Karpas-422 (cell line): ENCODE results near the gene FAM237A. TPM values are rescaled to one million over a fixed set of nuclear protein-coding genes. Genes with fewer than 3 reads are reported as not detected.

Experiments used
- DNase-seq: peaks from one replicate; pipeline ENCODE4 v3.0.0-alpha.2; 2015
- H2AFZ ChIP-seq: fragments of 200-600 bp; sonication (generic); 2 replicates; pipeline ENCODE4 v1.6.1; 2014; ENCODE audit warnings: antibody characterized with exemption, low read length, mixed read lengths
- H3K27ac ChIP-seq: fragments of 200-600 bp; sonication (generic); 2 replicates; pipeline ENCODE4 v1.5.1; 2014; ENCODE audit warnings: mild to moderate bottlenecking, low read length, moderate library complexity
- H3K27me3 ChIP-seq: fragments of 200-600 bp; sonication (generic); 2 replicates; pipeline ENCODE4 v1.6.1; 2014; ENCODE audit warnings: low read length, mixed read lengths
- H3K36me3 ChIP-seq: fragments of 200-600 bp; sonication (generic); 2 replicates; pipeline ENCODE4 v1.6.1; 2014; ENCODE audit warnings: low read length, mixed read lengths; ENCODE audit not compliant: insufficient read depth
- H3K4me1 ChIP-seq: fragments of 200-600 bp; sonication (generic); 2 replicates; pipeline ENCODE4 v1.6.1; 2014; ENCODE audit warnings: mild to moderate bottlenecking, low read length, mixed read lengths
- H3K4me2 ChIP-seq: fragments of 200-600 bp; sonication (generic); 2 replicates; pipeline ENCODE4 v1.6.1; 2014; ENCODE audit warnings: low read length, low read depth, mild to moderate bottlenecking; ENCODE audit not compliant: poor library complexity, severe bottlenecking
- H3K4me3 ChIP-seq: fragments of 200-600 bp; sonication (generic); 2 replicates; pipeline ENCODE4 v1.5.1; 2014; ENCODE audit warnings: mild to moderate bottlenecking, antibody characterized with exemption, low read length, mixed read lengths
- H3K79me2 ChIP-seq: fragments of 200-600 bp; sonication (generic); 2 replicates; pipeline ENCODE4 v1.6.1; 2014; ENCODE audit warnings: mild to moderate bottlenecking, low read length, mixed read lengths
- H3K9ac ChIP-seq: fragments of 200-600 bp; sonication (generic); 2 replicates; pipeline ENCODE4 v1.6.0; 2014; ENCODE audit warnings: low read length
- H3K9me2 ChIP-seq: fragments of 200-600 bp; sonication (generic), shearing (Covaris generic); replicated peaks from 2 replicates; pipeline ENCODE4 v1.6.0; 2014; ENCODE audit warnings: mild to moderate bottlenecking, low read length, moderate library complexity; ENCODE audit not compliant: insufficient read depth
- H3K9me3 ChIP-seq: fragments of 300-700, 200-600 bp; sonication (generic); 2 replicates; pipeline ENCODE4 v1.6.1; 2014; ENCODE audit warnings: low read length, mixed read lengths
- H4K20me1 ChIP-seq: fragments of 200-600 bp; sonication (generic); 2 replicates; pipeline ENCODE4 v1.6.1; 2014; ENCODE audit warnings: mild to moderate bottlenecking, antibody characterized with exemption, low read length, low read depth; ENCODE audit not compliant: insufficient read depth
- total RNA-seq: library from RNA; depleted of rRNA; stranded (reverse); fragments of >200 nt; shearing (Covaris generic); gene quantifications from 2 replicates; pipeline ENCODE4 v1.2.3, GENCODE V29; 2014; ENCODE audit warnings: low replicate concordance

Gene FAM237A
- total RNA-seq, 1 experiment from 2014 or later = not detected

DNA sequence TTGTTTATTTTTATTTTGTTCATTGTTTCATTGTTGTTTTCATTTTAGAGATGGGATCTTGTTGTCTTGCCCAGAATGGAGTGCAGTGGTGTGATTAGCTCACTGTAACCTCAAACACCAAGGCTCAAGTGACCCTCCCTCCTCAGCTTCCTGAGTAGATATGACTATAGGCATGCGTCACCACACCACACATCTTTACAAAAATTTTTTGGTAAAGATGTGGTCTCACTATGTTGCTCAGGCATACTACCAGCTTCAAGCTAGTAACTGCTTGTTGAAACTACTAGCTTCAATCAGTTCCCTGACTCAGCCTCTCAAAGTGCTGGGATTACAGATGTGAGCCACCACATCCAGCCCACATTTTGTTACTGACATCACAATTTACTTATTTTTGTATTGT is 14.8 kb downstream of the FAM237A start:
- H2AFZ ChIP-seq = no peak overlapping the region
- no peaks in the 10 kb centered on the region for H4K20me1 ChIP-seq
- H3K9me2 ChIP-seq = no peaks in the 10 kb centered on the region
- H3K9me3 ChIP-seq = no peaks in the 10 kb centered on the region
- no peak overlapping the region for H3K4me3 ChIP-seq
- no peaks in the 10 kb centered on the region for H3K79me2 ChIP-seq
- no peaks in the 10 kb centered on the region for H3K27me3 ChIP-seq
- H3K27ac ChIP-seq = no peak overlapping the region
- H3K4me2 ChIP-seq = no peak overlapping the region
- no peaks in the 10 kb centered on the region for H3K36me3 ChIP-seq
- no peak for DNase-seq
- no peak overlapping the region for H3K9ac ChIP-seq
- no peaks in the 10 kb centered on the region for H3K4me1 ChIP-seq

DNA sequence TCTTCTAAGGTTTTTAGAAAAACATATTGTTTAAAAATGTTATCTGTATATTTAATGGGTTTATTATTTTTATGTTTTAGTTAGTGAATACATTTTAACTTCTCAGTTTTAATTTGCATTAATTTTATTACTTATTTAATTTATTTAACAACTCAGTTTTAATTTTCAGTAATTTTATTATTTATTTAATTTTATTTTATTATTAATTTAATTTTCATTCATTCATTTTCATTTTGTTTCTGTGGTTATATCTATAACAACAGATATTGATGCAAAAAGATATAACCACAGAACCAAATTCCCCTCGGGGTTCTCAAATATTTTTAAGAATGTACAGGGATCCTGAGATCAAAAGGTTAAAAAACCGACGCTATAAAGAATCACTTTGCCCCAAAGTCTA is 23.0 kb downstream of the FAM237A start:
- Histone ChIP-seq H3K36me3 (no peaks in the 10 kb centered on the region), H3K79me2 (no peaks in the 10 kb centered on the region), H3K9ac (no peak overlapping the region), H3K4me2 (no peak overlapping the region), H3K4me3 (no peak overlapping the region), H3K27me3 (no peaks in the 10 kb centered on the region), H4K20me1 (no peaks in the 10 kb centered on the region), H2AFZ (no peak overlapping the region), H3K9me3 (no peaks in the 10 kb centered on the region), H3K4me1 (no peaks in the 10 kb centered on the region), H3K27ac (no peak overlapping the region), H3K9me2 (no peaks in the 10 kb centered on the region)
- DNase-seq = no peak

DNA sequence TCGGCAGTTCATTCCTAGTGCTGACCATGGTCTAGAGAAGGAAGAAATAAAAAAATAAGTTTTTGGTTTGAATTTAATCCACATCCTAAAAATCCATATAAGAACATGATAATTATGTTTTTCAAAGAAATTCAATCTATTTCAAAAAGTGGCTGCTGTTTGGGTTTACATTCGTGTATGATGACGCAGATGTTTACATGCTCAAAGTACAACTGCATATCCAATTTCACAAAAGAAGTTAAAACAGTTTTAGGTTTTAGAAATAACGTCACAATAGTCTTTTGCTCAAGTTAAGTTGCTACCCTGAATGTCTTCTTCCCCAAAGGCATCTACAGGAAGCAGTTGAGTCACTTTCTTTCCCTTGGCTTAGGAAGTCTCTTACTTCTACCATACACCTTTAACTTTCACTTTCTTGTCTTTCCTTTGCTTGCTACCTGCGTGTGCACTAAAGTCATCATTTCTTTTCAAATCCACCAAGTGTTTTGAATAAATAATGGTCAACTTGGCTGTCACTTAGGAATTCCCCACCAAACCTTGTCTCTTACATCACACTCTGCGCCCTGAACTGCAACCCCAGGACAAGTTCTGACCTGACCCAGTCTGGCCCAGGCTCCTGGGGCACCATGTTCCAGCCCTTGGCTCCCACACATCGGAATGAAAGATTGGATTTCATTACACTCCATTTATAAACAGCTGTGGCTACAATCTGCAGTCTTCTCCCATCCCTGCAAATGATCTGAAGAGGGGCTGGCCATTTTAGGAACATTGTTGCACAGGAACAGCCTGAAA is 28.4 kb downstream of the FAM237A start:
- no peaks in the 10 kb centered on the region for H3K9me2 ChIP-seq
- H2AFZ ChIP-seq = no peak overlapping the region
- no peak overlapping the region for H3K4me3 ChIP-seq

DNA sequence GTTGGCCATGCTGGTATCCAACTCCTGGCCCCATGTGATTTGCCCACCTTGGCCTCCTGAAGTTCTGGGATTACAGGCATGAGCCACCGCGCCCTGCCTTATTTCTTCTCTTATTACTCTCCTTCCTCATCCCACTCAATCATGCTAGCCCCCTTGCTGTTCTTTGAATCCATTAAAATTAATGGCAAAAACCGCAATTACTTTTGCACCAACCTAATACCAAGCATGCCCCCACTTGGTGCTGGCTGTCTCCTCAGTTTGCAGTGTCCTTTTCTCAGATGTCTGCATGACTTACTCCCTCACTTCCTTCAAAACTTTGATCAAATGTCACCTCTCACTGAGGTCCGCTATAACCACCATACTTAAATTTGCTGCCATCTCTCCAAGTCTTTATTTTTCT is 41.3 kb downstream of the FAM237A start:
- Histone ChIP-seq H3K79me2 (no peaks in the 10 kb centered on the region), H3K27ac (no peak overlapping the region), H3K9ac (no peak overlapping the region), H3K9me3 (no peaks in the 10 kb centered on the region), H3K27me3 (no peaks in the 10 kb centered on the region), H4K20me1 (no peaks in the 10 kb centered on the region), H3K4me3 (no peak overlapping the region), H2AFZ (no peak overlapping the region), H3K9me2 (no peaks in the 10 kb centered on the region), H3K4me1 (no peaks in the 10 kb centered on the region), H3K4me2 (no peak overlapping the region), H3K36me3 (no peaks in the 10 kb centered on the region)
- no peak for DNase-seq

More for the DNA sequence above, 28.4 kb downstream of the FAM237A start:
- Histone ChIP-seq H3K79me2 (no peaks in the 10 kb centered on the region), H3K9me3 (no peaks in the 10 kb centered on the region), H3K4me2 (no peak overlapping the region), H4K20me1 (no peaks in the 10 kb centered on the region), H3K27me3 (no peaks in the 10 kb centered on the region), H3K9ac (no peak overlapping the region), H3K27ac (no peak overlapping the region), H3K36me3 (no peaks in the 10 kb centered on the region), H3K4me1 (no peaks in the 10 kb centered on the region)
- no peak for DNase-seq

DNA sequence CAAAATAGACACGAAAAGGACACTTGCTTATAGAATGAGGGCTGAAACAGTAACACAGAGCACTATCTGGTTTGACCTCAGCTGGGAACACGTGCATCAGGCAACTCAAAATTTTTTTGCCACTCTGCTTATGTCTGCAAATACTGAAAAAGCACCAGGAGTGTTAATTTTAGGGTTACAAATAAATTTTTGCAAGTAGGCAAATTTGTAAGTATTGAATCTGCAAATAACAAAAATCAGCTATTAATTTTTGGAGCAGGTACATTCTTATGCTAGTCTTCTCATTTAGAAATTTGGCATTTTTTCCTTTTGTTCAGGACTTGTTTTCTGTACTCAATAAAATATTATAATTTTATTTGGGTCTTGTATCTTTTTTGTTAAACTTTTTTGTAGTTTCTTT is 46.2 kb downstream of the FAM237A start:
- Histone ChIP-seq H3K9me3 (no peaks in the 10 kb centered on the region), H3K4me1 (no peaks in the 10 kb centered on the region), H3K36me3 (no peaks in the 10 kb centered on the region)

DNA sequence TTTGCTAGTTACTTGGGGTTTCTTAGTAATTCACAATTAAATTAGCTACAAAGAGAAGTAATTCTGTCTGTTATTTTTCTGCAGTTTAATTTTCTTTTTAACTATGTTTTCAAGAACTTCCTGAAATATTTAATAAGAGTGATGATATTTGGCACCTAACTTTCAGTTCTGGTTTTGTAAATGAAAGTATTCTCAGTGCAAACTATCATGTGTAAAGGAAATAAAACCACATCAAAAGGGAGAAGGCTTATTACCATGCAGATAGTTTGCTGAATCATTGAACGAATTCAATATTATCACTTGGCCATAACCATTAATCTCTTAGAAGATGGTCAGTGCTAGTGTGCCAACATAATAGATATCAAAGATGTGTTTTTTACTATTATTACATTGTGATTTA is 46.7 kb downstream of the FAM237A start:
- H3K9me3 ChIP-seq = no peaks in the 10 kb centered on the region

More for the DNA sequence above, 46.2 kb downstream of the FAM237A start:
- Histone ChIP-seq H3K27me3 (no peaks in the 10 kb centered on the region), H3K4me3 (no peak overlapping the region), H4K20me1 (no peaks in the 10 kb centered on the region), H3K79me2 (no peaks in the 10 kb centered on the region), H2AFZ (no peak overlapping the region), H3K9ac (no peak overlapping the region), H3K9me2 (no peaks in the 10 kb centered on the region), H3K27ac (no peak overlapping the region), H3K4me2 (no peak overlapping the region)
- no peak for DNase-seq

DNA sequence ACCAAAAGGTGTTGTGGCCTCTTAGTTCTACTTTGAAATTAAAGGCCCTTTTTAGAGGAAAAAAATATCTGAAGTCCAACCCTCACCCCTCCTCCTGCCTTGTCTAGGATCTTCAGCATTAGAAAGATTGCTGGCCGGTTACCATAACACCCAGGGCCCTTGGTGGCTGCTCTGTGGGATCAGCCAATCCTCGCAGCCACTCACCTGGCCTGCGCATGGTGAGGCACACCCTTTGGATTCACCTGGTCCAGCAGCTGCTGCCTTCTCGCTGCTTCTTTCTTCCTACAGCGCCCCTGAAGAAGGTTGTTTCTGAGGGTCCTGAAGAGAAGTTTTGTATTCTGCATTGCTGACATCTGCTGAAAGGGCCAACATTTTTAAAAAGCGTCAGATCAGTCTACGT is 50.7 kb downstream of the FAM237A start:
- Histone ChIP-seq H3K4me1 (no peaks in the 10 kb centered on the region), H4K20me1 (no peaks in the 10 kb centered on the region), H3K79me2 (no peaks in the 10 kb centered on the region), H3K9ac (no peak overlapping the region), H3K27ac (no peak overlapping the region), H3K4me3 (no peak overlapping the region), H3K36me3 (no peaks in the 10 kb centered on the region), H2AFZ (no peak overlapping the region), H3K9me3 (no peaks in the 10 kb centered on the region), H3K9me2 (no peaks in the 10 kb centered on the region), H3K4me2 (no peak overlapping the region), H3K27me3 (no peaks in the 10 kb centered on the region)
- DNase-seq = no peak

More for the DNA sequence above, 46.7 kb downstream of the FAM237A start:
- Histone ChIP-seq H3K27ac (no peak overlapping the region), H4K20me1 (no peaks in the 10 kb centered on the region), H3K27me3 (no peaks in the 10 kb centered on the region), H3K9ac (no peak overlapping the region), H3K4me1 (no peaks in the 10 kb centered on the region), H2AFZ (no peak overlapping the region), H3K4me3 (no peak overlapping the region), H3K9me2 (no peaks in the 10 kb centered on the region), H3K4me2 (no peak overlapping the region), H3K36me3 (no peaks in the 10 kb centered on the region), H3K79me2 (no peaks in the 10 kb centered on the region)
- no peak for DNase-seq

DNA sequence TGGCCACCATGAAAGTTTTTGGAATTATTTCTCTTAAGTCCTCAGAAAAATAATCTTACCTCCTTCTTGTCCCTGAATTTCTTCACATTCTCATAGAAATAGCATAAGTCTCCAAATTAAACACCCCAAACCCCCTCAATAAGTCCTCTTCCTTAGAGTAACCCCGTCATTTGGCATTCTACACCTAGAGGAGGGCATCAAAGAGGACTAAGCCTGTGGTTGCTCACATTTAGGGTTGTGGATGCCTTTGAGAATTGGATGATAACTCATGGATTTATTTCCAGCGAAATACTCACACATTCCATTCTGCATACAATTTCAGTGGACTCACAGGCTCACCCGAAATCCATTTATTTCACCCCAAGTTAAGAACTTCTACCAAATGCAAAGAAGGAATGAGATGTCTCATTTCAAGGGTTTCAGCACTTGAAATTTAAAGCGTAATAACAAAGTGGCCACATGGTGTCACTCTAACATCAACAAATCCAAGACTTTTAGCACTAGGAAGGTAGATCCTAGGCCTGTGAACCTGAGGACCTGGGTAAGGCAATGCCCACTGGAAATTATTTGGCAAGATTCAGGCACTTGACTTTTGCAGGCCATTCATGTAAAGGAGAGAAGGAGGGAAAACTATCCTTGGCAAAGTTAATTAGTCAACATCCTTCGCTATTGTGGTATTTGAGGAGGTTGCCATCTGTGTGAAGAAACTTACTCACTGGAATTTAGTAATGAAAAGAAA is 51.3 kb downstream of the FAM237A start:
- no peak overlapping the region for H3K27ac ChIP-seq
- H4K20me1 ChIP-seq = no peaks in the 10 kb centered on the region
- H2AFZ ChIP-seq = no peak overlapping the region
- no peak overlapping the region for H3K9ac ChIP-seq
- H3K27me3 ChIP-seq = no peaks in the 10 kb centered on the region
- H3K4me1 ChIP-seq = no peaks in the 10 kb centered on the region
- H3K4me3 ChIP-seq = no peak overlapping the region
- no peaks in the 10 kb centered on the region for H3K9me2 ChIP-seq
- H3K36me3 ChIP-seq = no peaks in the 10 kb centered on the region
- H3K4me2 ChIP-seq = no peak overlapping the region
- no peaks in the 10 kb centered on the region for H3K9me3 ChIP-seq
- peak; percentile 86 for DNase-seq
- no peaks in the 10 kb centered on the region for H3K79me2 ChIP-seq
